Stomach (tissue), 4 donors: ENCODE results near the gene FAM47C.

ENCODE experiments used
- POLR2A ChIP-seq, 4 donors: fragments of 450-650 bp; IDR thresholded peaks; one replicate each; pipeline ENCODE4 v1.6.1; 2016; ENCODE audit warnings: antibody characterized with exemption in 4 of 4, control low read depth in 2 of 4, mild to moderate bottlenecking in 1 of 4, moderate library complexity in 1 of 4
- TF ChIP-seq, protein P1 (sequence below), 7 experiments: fragments of 450-650 bp in 4 of 7; fragments of 200-600 bp in 3 of 7; sonication (generic) in 3 of 7; IDR thresholded peaks; one replicate each; pipeline ENCODE4 v1.5.1; 2016 to 2019; ENCODE audit warnings: antibody characterized with exemption in 7 of 7, control low read depth in 2 of 7, mild to moderate bottlenecking in 1 of 7

DNA sequence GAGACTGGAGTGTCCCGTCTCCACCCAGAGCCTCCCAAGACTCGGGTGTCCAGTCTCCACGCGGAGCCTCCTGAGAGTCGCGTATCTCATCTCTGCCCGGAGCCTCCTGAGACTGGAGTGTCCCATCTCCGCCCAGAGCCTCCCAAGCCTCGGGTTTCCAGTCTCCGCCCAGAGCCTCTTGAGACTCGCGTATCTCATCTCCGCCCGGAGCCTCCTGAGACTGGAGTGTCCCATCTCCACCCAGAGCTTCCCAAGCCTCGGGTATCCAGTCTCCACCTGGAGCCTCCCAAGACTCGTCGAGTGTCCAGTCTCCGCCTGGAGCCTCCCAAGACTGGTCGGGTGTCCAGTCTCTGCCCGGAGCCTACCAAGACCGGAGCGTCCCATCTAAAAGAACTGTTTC lies 2.3 kb downstream of the FAM47C start:
- TF ChIP-seq, protein P1, sequence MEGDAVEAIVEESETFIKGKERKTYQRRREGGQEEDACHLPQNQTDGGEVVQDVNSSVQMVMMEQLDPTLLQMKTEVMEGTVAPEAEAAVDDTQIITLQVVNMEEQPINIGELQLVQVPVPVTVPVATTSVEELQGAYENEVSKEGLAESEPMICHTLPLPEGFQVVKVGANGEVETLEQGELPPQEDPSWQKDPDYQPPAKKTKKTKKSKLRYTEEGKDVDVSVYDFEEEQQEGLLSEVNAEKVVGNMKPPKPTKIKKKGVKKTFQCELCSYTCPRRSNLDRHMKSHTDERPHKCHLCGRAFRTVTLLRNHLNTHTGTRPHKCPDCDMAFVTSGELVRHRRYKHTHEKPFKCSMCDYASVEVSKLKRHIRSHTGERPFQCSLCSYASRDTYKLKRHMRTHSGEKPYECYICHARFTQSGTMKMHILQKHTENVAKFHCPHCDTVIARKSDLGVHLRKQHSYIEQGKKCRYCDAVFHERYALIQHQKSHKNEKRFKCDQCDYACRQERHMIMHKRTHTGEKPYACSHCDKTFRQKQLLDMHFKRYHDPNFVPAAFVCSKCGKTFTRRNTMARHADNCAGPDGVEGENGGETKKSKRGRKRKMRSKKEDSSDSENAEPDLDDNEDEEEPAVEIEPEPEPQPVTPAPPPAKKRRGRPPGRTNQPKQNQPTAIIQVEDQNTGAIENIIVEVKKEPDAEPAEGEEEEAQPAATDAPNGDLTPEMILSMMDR (IDR thresholded peaks at IDR 0.05) = no peak
- TF ChIP-seq POLR2A (IDR thresholded peaks at IDR 0.05) = no peak
